Raji (cell line): ENCODE measurements around the gene UAP1L1.

ENCODE experiments used
- POLR2A ChIP-seq: IDR thresholded peaks from 2 replicates; pipeline ENCODE4 v1.6.1; 2011; ENCODE audit warnings: low read depth, low read length, control low read depth; ENCODE audit not compliant: insufficient read depth

The UAP1L1 gene

DNA sequence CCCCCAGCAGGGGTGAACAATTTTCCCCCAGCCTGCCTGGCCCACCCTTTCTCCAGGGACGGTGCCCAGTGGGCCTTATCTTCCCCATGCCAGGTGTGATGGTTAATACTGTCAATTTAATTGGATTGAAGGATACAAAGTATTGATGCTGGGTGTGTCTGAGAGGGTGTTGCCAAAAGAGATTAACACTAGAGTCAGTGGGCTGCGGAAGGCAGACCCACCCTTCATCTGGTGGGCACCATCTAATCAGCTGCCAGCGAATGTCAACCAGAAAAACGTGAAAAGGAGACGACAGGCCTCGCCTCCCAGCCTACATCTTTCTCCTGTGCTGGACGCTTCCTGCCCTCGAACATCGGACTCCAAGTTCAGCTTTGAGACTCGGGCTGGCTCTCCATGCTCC lies 39.8 kb upstream of the UAP1L1 start:
- no peak for TF ChIP-seq POLR2A

DNA sequence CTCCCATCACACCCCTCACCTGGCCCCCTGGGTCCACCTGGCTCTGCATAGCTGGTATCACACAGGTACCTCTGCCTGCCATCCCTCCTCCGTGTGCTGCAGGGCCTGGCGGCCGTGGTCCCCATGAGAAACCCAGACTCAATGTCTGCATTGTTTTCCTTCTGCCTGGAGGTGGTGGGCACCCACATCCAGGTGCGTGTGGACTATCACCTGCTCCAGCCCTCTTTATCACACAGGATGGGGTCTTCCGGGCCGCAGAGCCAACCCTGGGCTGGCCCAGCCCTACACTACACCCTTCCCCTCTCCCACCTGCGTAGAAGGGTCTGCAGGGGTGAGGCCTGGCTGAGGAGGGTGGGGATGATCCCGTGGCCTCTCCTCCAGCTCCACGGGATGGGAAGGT lies 38.4 kb upstream of the UAP1L1 start:
- no peak for TF ChIP-seq POLR2A

DNA sequence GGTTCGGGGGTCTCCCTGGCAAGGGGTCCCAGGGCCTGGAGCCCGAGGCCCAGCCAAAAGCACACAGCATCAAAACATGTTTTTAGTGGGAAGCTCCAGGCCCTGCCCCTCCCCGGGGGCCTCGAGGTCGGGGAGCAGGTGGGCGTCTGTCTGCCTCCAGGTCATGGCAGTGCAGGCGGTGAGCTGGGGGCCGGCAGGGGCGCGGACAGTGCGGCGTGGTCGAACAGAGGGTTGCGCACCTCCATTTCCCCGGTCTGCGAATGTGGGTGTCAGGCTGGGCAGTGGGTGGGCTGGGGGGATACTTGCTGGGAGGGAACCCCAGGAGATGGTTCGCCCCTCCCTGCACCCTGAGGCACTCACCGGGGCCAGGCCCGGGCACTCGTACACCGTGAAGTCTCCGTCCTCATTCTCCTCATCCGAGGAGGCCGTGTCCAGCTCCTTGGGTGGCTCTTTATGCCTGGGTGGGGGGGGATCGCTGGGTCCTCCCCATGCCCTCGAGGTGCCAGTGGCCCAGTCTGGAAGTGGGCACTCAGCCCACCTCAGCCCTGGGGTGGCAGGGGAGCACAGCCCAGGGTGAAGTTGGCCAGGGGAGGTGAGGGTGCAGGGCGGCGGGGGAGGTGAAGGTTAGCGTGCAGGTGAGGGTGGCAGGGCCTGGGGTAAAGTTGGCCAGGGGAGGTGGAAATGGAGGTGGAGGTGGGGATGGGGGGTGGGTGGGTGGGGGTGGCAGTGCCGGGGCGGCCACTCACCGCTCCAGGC lies 37.5 kb upstream of the UAP1L1 start:
- no peak for TF ChIP-seq POLR2A

- no peak for TF ChIP-seq POLR2A
Observed at GRCh38 chr9:137040568-137040967, 36.7 kb upstream of the UAP1L1 start.

GRCh38 chr9:137041124-137041523 lies 36.2 kb upstream of the UAP1L1 start:
- TF ChIP-seq POLR2A = no peak

DNA sequence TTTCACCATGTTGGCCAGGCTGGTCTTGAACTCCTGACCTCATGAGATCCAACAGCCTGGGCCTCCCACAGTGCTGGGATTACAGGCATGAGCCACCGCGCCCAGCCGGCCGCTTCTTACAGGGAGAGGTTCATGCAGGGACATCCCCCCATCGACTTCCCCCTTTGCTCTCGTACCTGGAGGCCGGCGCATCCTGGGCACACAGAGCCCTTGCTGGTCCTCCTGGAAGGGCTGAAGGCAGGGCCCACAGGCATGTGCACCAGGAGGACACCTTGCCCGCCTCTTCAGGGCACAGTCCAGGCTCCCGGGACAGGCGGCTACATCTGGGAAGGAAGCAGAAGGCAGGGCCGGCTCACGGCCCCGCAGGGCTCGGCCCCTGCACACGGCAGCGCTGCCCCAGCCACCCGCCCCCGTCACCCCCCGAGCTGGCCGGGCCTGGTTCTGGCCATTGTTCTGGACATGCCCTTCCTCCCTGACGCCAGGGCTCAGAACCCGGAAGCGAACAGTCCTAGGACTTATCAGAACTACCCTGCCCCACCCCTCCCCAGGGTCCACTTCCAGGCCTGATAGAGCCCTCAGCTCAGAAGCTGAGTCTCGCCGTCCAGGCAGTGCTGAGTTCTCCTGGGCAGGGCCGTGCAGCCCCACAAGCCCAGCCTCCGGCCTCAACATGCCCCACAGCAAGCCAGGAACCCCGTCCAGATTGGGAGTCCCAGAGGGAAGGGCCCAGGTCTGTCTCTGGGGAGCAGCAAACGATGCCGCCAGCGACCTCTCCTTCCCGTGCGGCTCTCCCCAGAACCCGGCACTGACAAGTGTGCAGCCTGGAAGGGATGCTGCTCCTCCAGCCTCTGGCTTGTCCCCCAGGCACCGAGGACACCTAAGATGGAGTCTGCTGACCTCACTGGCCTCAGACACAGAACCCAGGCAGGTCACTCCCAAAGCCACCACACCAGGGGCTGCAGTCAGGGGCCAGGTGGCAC lies 34.3 kb upstream of the UAP1L1 start:
- no peak for TF ChIP-seq POLR2A

GRCh38 chr9:137044037-137044436 lies 33.3 kb upstream of the UAP1L1 start:
- TF ChIP-seq POLR2A = no peak

GRCh38 chr9:137044502-137045177 lies 32.7 kb upstream of the UAP1L1 start:
- TF ChIP-seq POLR2A = no peak

GRCh38 chr9:137045294-137046087 lies 31.8 kb upstream of the UAP1L1 start:
- no peak for TF ChIP-seq POLR2A

GRCh38 chr9:137046088-137046787 lies 31.1 kb upstream of the UAP1L1 start, which contains the start of gene NPDC1:
Gene NPDC1, minus strand, starts transcription at chr9:137046177. Its CDS starts 188 bp downstream, at chr9:137045989.
- no peak for TF ChIP-seq POLR2A

DNA sequence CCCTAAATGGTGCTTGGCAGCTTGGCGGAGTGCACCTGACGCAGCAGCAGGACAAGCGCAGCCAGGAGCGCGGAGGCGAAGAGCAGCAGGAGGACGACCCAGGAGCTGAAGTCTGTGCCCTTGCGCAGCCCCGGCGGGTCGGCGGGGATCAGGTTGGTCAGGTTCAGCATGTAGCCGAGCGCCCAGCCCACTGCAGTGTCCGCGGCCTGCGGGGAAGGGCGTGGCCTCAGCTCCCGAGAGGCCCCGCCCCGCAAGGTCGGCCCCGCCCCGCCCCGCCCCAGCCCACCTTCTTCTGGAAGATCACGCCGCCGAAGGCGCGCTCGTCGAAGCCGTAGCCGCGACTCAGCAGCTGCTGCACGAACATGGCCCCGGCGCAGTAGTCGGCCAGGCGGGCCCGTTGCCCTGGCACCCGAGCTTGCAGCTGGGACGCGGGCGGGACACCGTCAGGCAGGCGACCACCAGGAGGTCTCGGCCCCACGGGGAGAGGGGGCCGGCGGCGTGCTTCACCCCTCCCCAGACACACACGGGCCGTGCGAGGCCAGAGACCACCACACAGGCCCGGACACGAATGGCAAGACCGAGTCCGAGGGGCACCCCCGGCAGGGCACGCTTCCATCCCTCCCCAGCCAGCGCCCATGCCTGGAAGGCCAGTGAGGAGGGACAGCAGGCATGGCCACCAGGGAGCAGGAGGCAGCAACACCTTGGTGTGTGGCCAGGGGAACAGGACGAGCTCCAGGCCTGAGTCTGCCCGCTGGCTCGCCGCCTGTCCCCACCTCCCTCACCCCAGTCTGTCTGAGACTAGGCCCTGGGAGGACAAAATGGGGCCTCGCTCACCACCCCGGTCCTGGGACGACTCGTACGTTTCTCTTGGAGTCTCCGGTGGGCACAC lies 28.4 kb upstream of the UAP1L1 start:
- no peak for TF ChIP-seq POLR2A

- no peak for TF ChIP-seq POLR2A
Observed at GRCh38 chr9:137049544-137050449, 27.5 kb upstream of the UAP1L1 start.
